ENCODE data around the gene ZNF764. TPM values are rescaled to one million over a fixed set of nuclear protein-coding genes. Genes with fewer than 3 reads are reported as not detected.

Gene ZNF764
- total and polyA plus RNA-seq, 2 experiments from 2014 or later, result 5.6 to 12.9 TPM

- H2AFZ ChIP-seq, result no peak overlapping the region
- Mint-ChIP-seq H3K9me3 (no peaks in the 10 kb centered on the region; the same call in 2 of the 3 replicates), H3K4me3 (no peak overlapping the region), H3K36me3 (ENCODE audit: low read depth) (peaks cover 56% of the 10 kb centered on the region), H3K27me3 (ENCODE audit: insufficient read depth, low read depth, poor library complexity) (peaks cover 6% of the 10 kb centered on the region), H3K27ac (no peak overlapping the region), H3K4me1 (no peaks in the 10 kb centered on the region)
- H4K20me1 ChIP-seq (replicated peaks; ENCODE audit: insufficient read depth), result peaks cover 10% of the 10 kb centered on the region; the same call in 1 of the 2 replicates
- no peak overlapping the region for H3K4me3 ChIP-seq
- H3F3A ChIP-seq (replicated peaks; ENCODE audit: low read depth), result peaks cover 2% of the 10 kb centered on the region; the same call in 1 of the 2 replicates
- DNase-seq (ENCODE audit: low spot score), result no peak
- no peaks in the 10 kb centered on the region for H3K9me2 ChIP-seq (ENCODE audit: insufficient read depth)
- ATAC-seq, result no peak
- 0 out of 2 replicates have a peak, but pooled peaks cover 19% of the 10 kb centered on the region for H3K36me3 ChIP-seq (ENCODE audit: insufficient read depth)
- no peak for TF ChIP-seq ZNF114 (CRISPR knock-in tag; IDR thresholded peaks at IDR 0.05)
- no peak for TF ChIP-seq ZNF331 (CRISPR knock-in tag; IDR thresholded peaks at IDR 0.05; ENCODE audit: low read depth)
- TF ChIP-seq JUNB (IDR thresholded peaks at IDR 0.05; ENCODE audit: unreplicated experiment), result no peak
- no peak for TF ChIP-seq CREB1 (CRISPR knock-in tag; IDR thresholded peaks at IDR 0.05; ENCODE audit: low read depth)
- TF ChIP-seq NANOG (IDR thresholded peaks at IDR 0.05; ENCODE audit: borderline replicate concordance), result no peak
- TF ChIP-seq, protein P1, sequence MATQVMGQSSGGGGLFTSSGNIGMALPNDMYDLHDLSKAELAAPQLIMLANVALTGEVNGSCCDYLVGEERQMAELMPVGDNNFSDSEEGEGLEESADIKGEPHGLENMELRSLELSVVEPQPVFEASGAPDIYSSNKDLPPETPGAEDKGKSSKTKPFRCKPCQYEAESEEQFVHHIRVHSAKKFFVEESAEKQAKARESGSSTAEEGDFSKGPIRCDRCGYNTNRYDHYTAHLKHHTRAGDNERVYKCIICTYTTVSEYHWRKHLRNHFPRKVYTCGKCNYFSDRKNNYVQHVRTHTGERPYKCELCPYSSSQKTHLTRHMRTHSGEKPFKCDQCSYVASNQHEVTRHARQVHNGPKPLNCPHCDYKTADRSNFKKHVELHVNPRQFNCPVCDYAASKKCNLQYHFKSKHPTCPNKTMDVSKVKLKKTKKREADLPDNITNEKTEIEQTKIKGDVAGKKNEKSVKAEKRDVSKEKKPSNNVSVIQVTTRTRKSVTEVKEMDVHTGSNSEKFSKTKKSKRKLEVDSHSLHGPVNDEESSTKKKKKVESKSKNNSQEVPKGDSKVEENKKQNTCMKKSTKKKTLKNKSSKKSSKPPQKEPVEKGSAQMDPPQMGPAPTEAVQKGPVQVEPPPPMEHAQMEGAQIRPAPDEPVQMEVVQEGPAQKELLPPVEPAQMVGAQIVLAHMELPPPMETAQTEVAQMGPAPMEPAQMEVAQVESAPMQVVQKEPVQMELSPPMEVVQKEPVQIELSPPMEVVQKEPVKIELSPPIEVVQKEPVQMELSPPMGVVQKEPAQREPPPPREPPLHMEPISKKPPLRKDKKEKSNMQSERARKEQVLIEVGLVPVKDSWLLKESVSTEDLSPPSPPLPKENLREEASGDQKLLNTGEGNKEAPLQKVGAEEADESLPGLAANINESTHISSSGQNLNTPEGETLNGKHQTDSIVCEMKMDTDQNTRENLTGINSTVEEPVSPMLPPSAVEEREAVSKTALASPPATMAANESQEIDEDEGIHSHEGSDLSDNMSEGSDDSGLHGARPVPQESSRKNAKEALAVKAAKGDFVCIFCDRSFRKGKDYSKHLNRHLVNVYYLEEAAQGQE (IDR thresholded peaks at IDR 0.05; ENCODE audit: unreplicated experiment), result no peak
- TF ChIP-seq, protein P2, sequence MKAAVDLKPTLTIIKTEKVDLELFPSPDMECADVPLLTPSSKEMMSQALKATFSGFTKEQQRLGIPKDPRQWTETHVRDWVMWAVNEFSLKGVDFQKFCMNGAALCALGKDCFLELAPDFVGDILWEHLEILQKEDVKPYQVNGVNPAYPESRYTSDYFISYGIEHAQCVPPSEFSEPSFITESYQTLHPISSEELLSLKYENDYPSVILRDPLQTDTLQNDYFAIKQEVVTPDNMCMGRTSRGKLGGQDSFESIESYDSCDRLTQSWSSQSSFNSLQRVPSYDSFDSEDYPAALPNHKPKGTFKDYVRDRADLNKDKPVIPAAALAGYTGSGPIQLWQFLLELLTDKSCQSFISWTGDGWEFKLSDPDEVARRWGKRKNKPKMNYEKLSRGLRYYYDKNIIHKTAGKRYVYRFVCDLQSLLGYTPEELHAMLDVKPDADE (IDR thresholded peaks at IDR 0.05), result no peak
- TF ChIP-seq POLR2AphosphoS5 (IDR thresholded peaks at IDR 0.05; ENCODE audit: low read depth), result no peak
- H3K27me3 ChIP-seq (ENCODE audit: insufficient read depth), result no peaks in the 10 kb centered on the region
- H3K4me1 ChIP-seq (ENCODE audit: insufficient read depth), result 0 out of 2 replicates have a peak, but pooled peaks cover 6% of the 10 kb centered on the region
- H3K27ac ChIP-seq (ENCODE audit: low read depth), result no peak overlapping the region
- 0 out of 2 replicates have a peak, but pooled peaks cover 15% of the 10 kb centered on the region for H3K79me2 ChIP-seq (replicated peaks; ENCODE audit: insufficient read depth)
- no peak overlapping the region for H3K4me2 ChIP-seq
Measured at GRCh38 chr16:30605158-30605557, 47.0 kb upstream of the ZNF764 start.

DNA sequence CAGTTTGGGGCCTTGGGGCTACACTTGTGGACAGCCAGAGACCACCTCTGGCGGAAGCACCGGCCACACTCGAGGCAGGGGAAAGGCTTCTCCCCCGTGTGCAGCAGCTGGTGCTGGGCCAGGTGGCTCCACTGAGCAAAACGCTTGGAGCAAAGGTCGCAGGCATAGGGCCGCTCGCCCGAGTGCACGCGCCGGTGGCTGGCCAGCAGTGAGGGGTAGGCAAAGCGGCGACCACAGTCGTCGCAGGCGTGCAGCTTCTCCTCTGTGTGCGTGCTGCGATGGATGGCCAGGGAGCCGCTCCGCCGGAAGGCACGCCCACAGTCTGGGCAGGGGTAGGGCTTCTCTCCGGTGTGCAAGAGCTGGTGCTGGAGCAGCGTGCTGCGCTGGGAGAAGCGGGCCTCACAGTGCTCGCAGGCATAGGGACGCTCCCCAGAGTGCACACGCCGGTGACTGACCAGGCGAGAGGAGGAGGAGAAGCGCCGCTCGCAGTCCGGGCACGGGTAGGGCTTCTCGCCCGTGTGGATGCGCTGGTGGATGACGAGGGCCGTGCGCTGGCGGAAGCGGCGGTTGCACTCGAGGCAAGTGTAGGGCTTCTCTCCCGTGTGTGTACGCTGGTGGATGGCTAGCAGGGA lies 46.3 kb upstream of the ZNF764 start:
- Histone ChIP-seq H3K4me3 (no peak overlapping the region), H4K20me1 (replicated peaks; ENCODE audit: insufficient read depth) (peaks cover 10% of the 10 kb centered on the region; the same call in 1 of the 2 replicates), H3K27me3 (ENCODE audit: insufficient read depth) (no peaks in the 10 kb centered on the region), H3K9me2 (ENCODE audit: insufficient read depth) (no peaks in the 10 kb centered on the region), H3K4me2 (no peak overlapping the region), H3K4me1 (ENCODE audit: insufficient read depth) (0 out of 2 replicates have a peak, but pooled peaks cover 6% of the 10 kb centered on the region), H3K27ac (ENCODE audit: low read depth) (no peak overlapping the region), H2AFZ (no peak overlapping the region), H3K79me2 (replicated peaks; ENCODE audit: insufficient read depth) (0 out of 2 replicates have a peak, but pooled peaks cover 14% of the 10 kb centered on the region), H3K36me3 (ENCODE audit: insufficient read depth) (0 out of 2 replicates have a peak, but pooled peaks cover 19% of the 10 kb centered on the region), H3F3A (replicated peaks; ENCODE audit: low read depth) (peaks cover 2% of the 10 kb centered on the region; the same call in 1 of the 2 replicates)
- Mint-ChIP-seq H3K4me1 (no peaks in the 10 kb centered on the region), H3K27me3 (ENCODE audit: insufficient read depth, low read depth, poor library complexity) (peaks cover 5% of the 10 kb centered on the region), H3K9me3 (peaks cover 2% of the 10 kb centered on the region; the same call in 2 of the 3 replicates), H3K36me3 (ENCODE audit: low read depth) (peaks cover 56% of the 10 kb centered on the region), H3K4me3 (no peak overlapping the region), H3K27ac (no peak overlapping the region)
- TF ChIP-seq, protein P3, sequence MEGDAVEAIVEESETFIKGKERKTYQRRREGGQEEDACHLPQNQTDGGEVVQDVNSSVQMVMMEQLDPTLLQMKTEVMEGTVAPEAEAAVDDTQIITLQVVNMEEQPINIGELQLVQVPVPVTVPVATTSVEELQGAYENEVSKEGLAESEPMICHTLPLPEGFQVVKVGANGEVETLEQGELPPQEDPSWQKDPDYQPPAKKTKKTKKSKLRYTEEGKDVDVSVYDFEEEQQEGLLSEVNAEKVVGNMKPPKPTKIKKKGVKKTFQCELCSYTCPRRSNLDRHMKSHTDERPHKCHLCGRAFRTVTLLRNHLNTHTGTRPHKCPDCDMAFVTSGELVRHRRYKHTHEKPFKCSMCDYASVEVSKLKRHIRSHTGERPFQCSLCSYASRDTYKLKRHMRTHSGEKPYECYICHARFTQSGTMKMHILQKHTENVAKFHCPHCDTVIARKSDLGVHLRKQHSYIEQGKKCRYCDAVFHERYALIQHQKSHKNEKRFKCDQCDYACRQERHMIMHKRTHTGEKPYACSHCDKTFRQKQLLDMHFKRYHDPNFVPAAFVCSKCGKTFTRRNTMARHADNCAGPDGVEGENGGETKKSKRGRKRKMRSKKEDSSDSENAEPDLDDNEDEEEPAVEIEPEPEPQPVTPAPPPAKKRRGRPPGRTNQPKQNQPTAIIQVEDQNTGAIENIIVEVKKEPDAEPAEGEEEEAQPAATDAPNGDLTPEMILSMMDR (conservative IDR thresholded peaks at IDR 0.05; ENCODE audit: low read depth in 2 of 2), result 0 out of 4 replicates have a peak, but pooled peaks of 1 of the 2 experiments have one; percentile 5
- TF ChIP-seq EZH2phosphoT487 (IDR thresholded peaks at IDR 0.05; ENCODE audit: unreplicated experiment), result no peak
- peak; percentile 13 for DNase-seq (ENCODE audit: low spot score)
- ATAC-seq, result peak; percentile 38; the same call in 1 of the 3 replicates

Measured in GM23338 (cell line).